ENCODE data around the gene ZWINT. TPM values are rescaled to one million over a fixed set of nuclear protein-coding genes. Genes with fewer than 3 reads are reported as not detected.

ZWINT gene
- total RNA-seq = 1.0 TPM
- long read RNA-seq, partial matches to known transcripts = 0 of 3 reads
- long read RNA-seq, other reads (novel, unspliced or antisense) = 1 of 3 reads

GRCh38 chr10:56360967-56361612 lies at the start of gene ZWINT:
TSS of gene ZWINT (minus strand) at chr10:56361259. CDS start at chr10:56361236, 23 bp downstream.
- Histone ChIP-seq H3K4me1 (peaks cover 17% of the 10 kb centered on the region), H3K27me3 (ENCODE audit: low read depth) (no peaks in the 10 kb centered on the region), H3K27ac (replicated peaks) (peak within 1 kb of the TSS; percentile 73), H3K9me3 (replicated peaks) (no peaks in the 10 kb centered on the region), H3K4me3 (peak within 1 kb of the TSS; percentile 77), H3K36me3 (no peaks in the 10 kb centered on the region)
- intact Hi-C loops (cut with micrococcal nuclease) = no loop called here
- TF ChIP-seq CTCF (IDR thresholded peaks at IDR 0.05; ENCODE audit: borderline replicate concordance) = no peak
- DNase-seq = peak; percentile 93

GRCh38 chr10:56383806-56384205 lies 22.7 kb upstream of the ZWINT start:
- intact Hi-C loops (cut with micrococcal nuclease) = no loop called here
- no peak for TF ChIP-seq CTCF (IDR thresholded peaks at IDR 0.05; ENCODE audit: borderline replicate concordance)
- DNase-seq = no peak

GRCh38 chr10:56370217-56371113 lies 9.4 kb upstream of the ZWINT start:
- Histone ChIP-seq H3K9me3 (replicated peaks) (peaks cover 44% of the 10 kb centered on the region), H3K36me3 (no peaks in the 10 kb centered on the region), H3K4me3 (no peak overlapping the region), H3K27ac (replicated peaks) (no peak overlapping the region), H3K4me1 (no peaks in the 10 kb centered on the region), H3K27me3 (ENCODE audit: low read depth) (no peaks in the 10 kb centered on the region)
- no peak for DNase-seq
- intact Hi-C loops (cut with micrococcal nuclease) = no loop called here
- no peak for TF ChIP-seq CTCF (IDR thresholded peaks at IDR 0.05; ENCODE audit: borderline replicate concordance)

More at GRCh38 chr10:56383806-56384205, 22.7 kb upstream of the ZWINT start:
- Histone ChIP-seq H3K9me3 (replicated peaks) (peaks cover 11% of the 10 kb centered on the region), H3K27ac (replicated peaks) (no peak overlapping the region), H3K4me3 (no peak overlapping the region), H3K36me3 (no peaks in the 10 kb centered on the region), H3K27me3 (ENCODE audit: low read depth) (no peaks in the 10 kb centered on the region), H3K4me1 (no peaks in the 10 kb centered on the region)

- peak overlapping the region; percentile 77 for H3K4me3 ChIP-seq
- H3K27me3 ChIP-seq (ENCODE audit: low read depth) = no peaks in the 10 kb centered on the region
- H3K27ac ChIP-seq (replicated peaks) = no peak overlapping the region
- intact Hi-C loops (cut with micrococcal nuclease) = no loop called here
- H3K4me1 ChIP-seq = peaks cover 17% of the 10 kb centered on the region
- DNase-seq = no peak
- no peak for TF ChIP-seq CTCF (IDR thresholded peaks at IDR 0.05; ENCODE audit: borderline replicate concordance)
- no peaks in the 10 kb centered on the region for H3K9me3 ChIP-seq (replicated peaks)
- H3K36me3 ChIP-seq = no peaks in the 10 kb centered on the region
Observed at GRCh38 chr10:56360583-56360966, 484 bp downstream of the ZWINT start.

- no peaks in the 10 kb centered on the region for H3K36me3 ChIP-seq
- H3K4me3 ChIP-seq = no peak overlapping the region
- no peak for DNase-seq
- no peaks in the 10 kb centered on the region for H3K9me3 ChIP-seq (replicated peaks)
- intact Hi-C loops (cut with micrococcal nuclease) = no loop called here
- peaks cover 17% of the 10 kb centered on the region for H3K4me1 ChIP-seq
- no peak overlapping the region for H3K27ac ChIP-seq (replicated peaks)
- TF ChIP-seq CTCF (IDR thresholded peaks at IDR 0.05; ENCODE audit: borderline replicate concordance) = no peak
- H3K27me3 ChIP-seq (ENCODE audit: low read depth) = no peaks in the 10 kb centered on the region
Observed at GRCh38 chr10:56359837-56360236, 1.2 kb downstream of the ZWINT start.

Data from left ventricle myocardium inferior (tissue), 1 donor.